Measurements from ENCODE around the gene POPDC3.
"Not testable (repeated sequence)": the region's sequence is repeated elsewhere in the genome, so short reads cannot be mapped to it uniquely, and the experiment has no call there.

Gene POPDC3

DNA sequence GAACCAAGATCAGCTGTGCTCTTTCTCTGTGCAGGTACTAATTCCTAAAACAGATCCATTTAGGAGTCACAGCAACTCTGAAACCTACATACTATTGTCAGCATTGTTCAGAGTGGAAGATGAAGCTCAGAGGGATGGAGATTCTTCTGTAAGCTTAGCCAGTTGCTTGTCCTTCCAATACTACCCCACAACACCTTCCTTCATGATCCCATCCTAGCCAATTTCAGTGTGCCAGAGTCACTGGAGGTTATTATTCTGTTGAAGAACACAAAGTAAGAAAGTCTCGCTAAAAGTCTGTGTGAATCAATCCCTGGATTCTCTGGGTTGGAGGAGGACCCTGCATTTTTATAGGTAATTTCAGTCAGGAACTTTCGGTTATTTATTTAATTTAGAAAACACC, 2.3 kb downstream of the POPDC3 start:
- no peaks in the 10 kb centered on the region for H3K4me1 ChIP-seq (ENCODE audit: control insufficient read depth in 1 of 2, insufficient read depth in 2 of 2, low read length in 2 of 2)
- no peak overlapping the region for H3K27ac ChIP-seq (ENCODE audit: low read length)
- no peaks in the 10 kb centered on the region for H3K9me3 ChIP-seq (ENCODE audit: control insufficient read depth in 1 of 2, low read length in 2 of 2)
- H3K27me3 ChIP-seq (ENCODE audit: low read depth, low read length), result peaks cover 15% of the 10 kb centered on the region
- no peak overlapping the region for H3K4me3 ChIP-seq (ENCODE audit: low read depth in 1 of 2, low read length in 2 of 2)
- H3K36me3 ChIP-seq (ENCODE audit: control insufficient read depth in 1 of 2, insufficient read depth in 2 of 2, low read length in 2 of 2), result peaks cover 0 to 13% of the 10 kb centered on the region in 2 donors

DNA sequence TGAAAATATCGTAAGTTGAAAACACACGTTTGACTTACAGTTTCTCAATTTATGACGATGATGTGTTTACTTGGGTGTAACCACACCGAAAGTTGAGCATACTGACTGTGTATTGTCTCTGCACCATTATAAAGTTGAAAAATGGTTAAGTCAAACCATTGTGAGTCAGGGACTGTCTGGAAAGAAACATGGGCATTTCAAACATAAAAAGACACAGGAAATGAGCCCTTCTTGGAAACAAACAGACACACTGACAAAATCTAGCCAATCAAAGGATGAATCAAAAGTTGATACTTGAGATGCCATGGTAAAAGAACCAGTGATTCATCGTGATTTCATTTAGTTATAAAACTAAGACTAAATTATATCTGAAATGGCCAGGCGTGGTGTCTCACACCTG, 5.3 kb downstream of the POPDC3 start:
- no peaks in the 10 kb centered on the region for H3K4me1 ChIP-seq (ENCODE audit: control insufficient read depth in 1 of 2, insufficient read depth in 2 of 2, low read length in 2 of 2)
- H3K27me3 ChIP-seq (ENCODE audit: low read depth, low read length), result peaks cover 10% of the 10 kb centered on the region
- no peak overlapping the region for H3K4me3 ChIP-seq (ENCODE audit: low read depth in 1 of 2, low read length in 2 of 2)
- no peak overlapping the region for H3K27ac ChIP-seq (ENCODE audit: low read length)
- peaks cover 0 to 11% of the 10 kb centered on the region in 2 donors for H3K36me3 ChIP-seq (ENCODE audit: control insufficient read depth in 1 of 2, insufficient read depth in 2 of 2, low read length in 2 of 2)
- H3K9me3 ChIP-seq (ENCODE audit: control insufficient read depth in 1 of 2, low read length in 2 of 2), result no peaks in the 10 kb centered on the region

DNA sequence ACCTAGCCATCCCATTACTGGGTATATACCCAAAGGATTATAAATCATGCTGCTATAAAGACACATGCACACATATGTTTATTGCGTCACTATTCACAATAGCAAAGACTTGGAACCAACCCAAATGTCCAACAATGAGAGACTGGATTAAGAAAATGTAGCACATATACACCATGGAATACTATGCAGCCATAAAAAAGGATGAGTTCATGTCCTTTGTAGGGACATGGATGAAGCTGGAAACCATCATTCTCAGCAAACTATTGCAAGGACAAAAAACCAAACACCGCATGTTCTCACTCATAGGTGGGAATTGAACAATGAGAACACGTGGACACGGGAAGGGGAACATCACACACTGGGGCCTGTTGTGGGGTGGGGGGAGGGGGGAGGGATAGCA, 7.3 kb downstream of the POPDC3 start:
- H3K36me3 ChIP-seq (ENCODE audit: control insufficient read depth in 1 of 2, insufficient read depth in 2 of 2, low read length in 2 of 2); H3K27ac ChIP-seq (ENCODE audit: low read length); H3K4me1 ChIP-seq (ENCODE audit: control insufficient read depth in 1 of 2, insufficient read depth in 2 of 2, low read length in 2 of 2); H3K9me3 ChIP-seq (ENCODE audit: control insufficient read depth in 1 of 2, low read length in 2 of 2); H3K4me3 ChIP-seq (ENCODE audit: low read depth in 1 of 2, low read length in 2 of 2); H3K27me3 ChIP-seq (ENCODE audit: low read depth, low read length): not testable (repeated sequence)

DNA sequence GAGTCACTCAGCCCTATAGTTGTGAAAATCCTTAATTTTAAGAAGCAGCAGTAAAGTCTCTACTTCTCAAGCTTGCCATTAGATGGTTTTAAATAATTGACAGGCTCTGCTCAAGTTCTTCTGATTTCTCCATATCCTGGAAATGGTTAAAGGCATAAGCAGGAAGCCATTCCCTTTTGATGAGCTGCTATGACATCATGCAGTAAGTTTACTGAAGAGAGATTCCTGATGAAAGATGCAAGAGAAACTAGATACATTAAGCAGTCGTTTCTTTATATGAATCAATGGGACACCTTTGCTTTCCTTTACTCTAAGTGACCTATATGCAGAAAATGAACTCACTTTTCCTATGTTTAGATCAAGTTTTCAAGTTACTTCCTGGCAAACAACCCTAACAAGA, 9.8 kb downstream of the POPDC3 start:
- H3K4me1 ChIP-seq (ENCODE audit: control insufficient read depth in 1 of 2, insufficient read depth in 2 of 2, low read length in 2 of 2), result no peaks in the 10 kb centered on the region
- no peaks in the 10 kb centered on the region for H3K36me3 ChIP-seq (ENCODE audit: control insufficient read depth in 1 of 2, insufficient read depth in 2 of 2, low read length in 2 of 2)
- H3K27ac ChIP-seq (ENCODE audit: low read length), result no peak overlapping the region
- H3K4me3 ChIP-seq (ENCODE audit: low read depth in 1 of 2, low read length in 2 of 2), result no peak overlapping the region
- no peaks in the 10 kb centered on the region for H3K27me3 ChIP-seq (ENCODE audit: low read depth, low read length)
- H3K9me3 ChIP-seq (ENCODE audit: control insufficient read depth in 1 of 2, low read length in 2 of 2), result no peaks in the 10 kb centered on the region

DNA sequence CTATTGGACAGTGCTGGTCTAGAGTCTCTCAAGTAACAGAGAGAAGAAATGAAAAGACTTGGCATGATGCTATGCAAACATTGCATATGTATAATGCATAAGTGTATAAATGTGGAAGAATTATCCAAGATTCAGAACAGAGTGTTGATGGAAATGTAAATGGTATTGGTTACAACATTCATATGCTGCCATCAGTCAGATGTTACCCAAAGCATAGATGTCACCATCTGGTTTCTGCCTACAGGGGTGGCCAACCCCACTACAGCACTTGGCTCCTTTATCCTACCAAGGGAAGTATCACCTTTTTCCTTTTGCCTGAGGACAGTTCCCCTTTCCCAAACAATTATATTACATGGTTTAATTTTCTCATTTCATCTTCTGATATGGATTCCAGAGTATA, 11.9 kb downstream of the POPDC3 start:
- Histone ChIP-seq H3K27me3 (ENCODE audit: low read depth, low read length) (no peaks in the 10 kb centered on the region), H3K4me1 (ENCODE audit: control insufficient read depth in 1 of 2, insufficient read depth in 2 of 2, low read length in 2 of 2) (no peaks in the 10 kb centered on the region), H3K9me3 (ENCODE audit: control insufficient read depth in 1 of 2, low read length in 2 of 2) (no peaks in the 10 kb centered on the region), H3K27ac (ENCODE audit: low read length) (no peak overlapping the region), H3K36me3 (ENCODE audit: control insufficient read depth in 1 of 2, insufficient read depth in 2 of 2, low read length in 2 of 2) (no peaks in the 10 kb centered on the region), H3K4me3 (ENCODE audit: low read depth in 1 of 2, low read length in 2 of 2) (no peak overlapping the region)

DNA sequence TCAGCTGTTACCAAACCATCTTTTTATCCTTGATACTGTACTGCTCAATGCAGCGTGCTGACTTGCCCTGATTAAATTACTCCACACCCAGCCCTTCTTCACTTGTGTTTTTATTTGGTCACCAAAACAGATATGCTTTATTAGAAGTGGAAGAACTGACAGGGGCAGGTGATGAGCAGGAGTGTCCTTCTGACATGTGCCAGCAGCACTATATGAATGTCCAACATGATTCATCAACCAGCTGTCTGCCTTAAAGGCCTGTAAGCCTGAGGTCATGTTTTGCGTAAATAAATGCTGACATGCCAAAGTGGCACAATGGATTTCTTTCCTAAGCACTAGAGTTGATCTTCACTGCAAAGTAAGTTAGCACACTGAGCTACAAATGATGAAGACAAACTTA, 15.4 kb downstream of the POPDC3 start:
- Histone ChIP-seq H3K4me1 (ENCODE audit: control insufficient read depth in 1 of 2, insufficient read depth in 2 of 2, low read length in 2 of 2) (no peaks in the 10 kb centered on the region), H3K4me3 (ENCODE audit: low read depth in 1 of 2, low read length in 2 of 2) (no peak overlapping the region), H3K9me3 (ENCODE audit: control insufficient read depth in 1 of 2, low read length in 2 of 2) (no peaks in the 10 kb centered on the region), H3K27me3 (ENCODE audit: low read depth, low read length) (no peaks in the 10 kb centered on the region), H3K27ac (ENCODE audit: low read length) (no peak overlapping the region), H3K36me3 (ENCODE audit: control insufficient read depth in 1 of 2, insufficient read depth in 2 of 2, low read length in 2 of 2) (no peaks in the 10 kb centered on the region)

DNA sequence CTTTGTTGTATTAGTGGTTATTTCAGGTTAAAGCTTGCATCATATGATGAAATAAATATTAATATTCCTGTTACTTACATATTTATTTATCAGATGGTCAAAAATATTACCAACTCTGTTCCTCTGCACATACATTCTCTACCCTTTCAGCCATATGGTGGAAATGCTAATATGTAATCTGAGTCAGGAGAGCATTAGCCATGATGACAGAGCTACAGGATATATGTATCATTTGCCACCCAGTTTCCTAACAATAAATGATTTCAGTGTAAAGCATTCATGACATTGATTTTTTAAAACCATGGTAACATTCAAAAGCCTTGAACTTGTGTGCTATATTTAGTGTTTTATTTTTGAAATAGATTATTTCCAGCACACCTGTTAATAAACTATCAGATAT, 16.6 kb downstream of the POPDC3 start:
- Histone ChIP-seq H3K9me3 (ENCODE audit: control insufficient read depth in 1 of 2, low read length in 2 of 2) (no peaks in the 10 kb centered on the region), H3K27ac (ENCODE audit: low read length) (no peak overlapping the region), H3K4me3 (ENCODE audit: low read depth in 1 of 2, low read length in 2 of 2) (no peak overlapping the region), H3K36me3 (ENCODE audit: control insufficient read depth in 1 of 2, insufficient read depth in 2 of 2, low read length in 2 of 2) (no peaks in the 10 kb centered on the region), H3K4me1 (ENCODE audit: control insufficient read depth in 1 of 2, insufficient read depth in 2 of 2, low read length in 2 of 2) (no peaks in the 10 kb centered on the region), H3K27me3 (ENCODE audit: low read depth, low read length) (no peaks in the 10 kb centered on the region)

DNA sequence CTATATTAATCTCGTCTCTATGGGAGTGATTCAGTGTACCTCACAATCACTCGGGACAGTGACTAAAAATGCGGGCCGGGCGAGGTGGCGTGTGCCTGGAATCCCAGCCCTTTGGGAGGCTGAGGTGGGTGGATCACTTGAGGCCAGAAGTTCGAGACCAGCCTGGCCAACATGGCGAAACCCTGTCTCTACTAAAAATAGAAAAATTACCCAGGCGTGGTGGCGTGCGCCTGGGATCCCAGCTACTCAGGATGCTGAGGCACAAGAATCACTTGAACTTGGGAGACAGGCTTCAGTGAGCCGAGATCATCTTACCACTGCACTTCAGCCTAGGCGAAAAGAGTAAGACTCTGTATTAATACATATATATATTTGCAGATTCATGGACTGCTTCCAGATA, 17.4 kb downstream of the POPDC3 start:
- Histone ChIP-seq H3K27me3 (ENCODE audit: low read depth, low read length) (no peaks in the 10 kb centered on the region), H3K4me1 (ENCODE audit: control insufficient read depth in 1 of 2, insufficient read depth in 2 of 2, low read length in 2 of 2) (no peaks in the 10 kb centered on the region), H3K9me3 (ENCODE audit: control insufficient read depth in 1 of 2, low read length in 2 of 2) (no peaks in the 10 kb centered on the region), H3K4me3 (ENCODE audit: low read depth in 1 of 2, low read length in 2 of 2) (no peak overlapping the region), H3K36me3 (ENCODE audit: control insufficient read depth in 1 of 2, insufficient read depth in 2 of 2, low read length in 2 of 2) (no peaks in the 10 kb centered on the region), H3K27ac (ENCODE audit: low read length) (no peak overlapping the region)

DNA sequence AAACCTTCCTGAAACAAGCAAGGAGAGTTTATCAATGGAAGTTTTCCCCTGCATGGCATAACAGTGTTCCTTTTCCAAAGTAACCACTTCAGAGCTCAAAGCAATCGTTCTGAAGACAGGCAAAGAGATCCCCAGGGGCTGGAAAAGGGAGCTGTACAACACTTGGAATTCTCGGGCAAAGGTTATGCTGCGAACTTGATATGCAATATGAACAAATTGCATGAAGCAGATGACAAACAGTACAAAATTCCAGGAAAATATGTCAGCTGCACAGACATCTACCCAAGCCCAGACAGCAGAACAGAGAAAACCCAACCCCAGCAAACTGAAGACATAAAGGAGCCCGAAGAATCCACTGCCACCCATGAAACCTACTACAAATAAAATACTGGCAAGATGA, 18.4 kb downstream of the POPDC3 start:
- no peak overlapping the region for H3K27ac ChIP-seq (ENCODE audit: low read length)
- no peaks in the 10 kb centered on the region for H3K9me3 ChIP-seq (ENCODE audit: control insufficient read depth in 1 of 2, low read length in 2 of 2)
- H3K27me3 ChIP-seq (ENCODE audit: low read depth, low read length), result no peaks in the 10 kb centered on the region
- no peaks in the 10 kb centered on the region for H3K36me3 ChIP-seq (ENCODE audit: control insufficient read depth in 1 of 2, insufficient read depth in 2 of 2, low read length in 2 of 2)
- H3K4me1 ChIP-seq (ENCODE audit: control insufficient read depth in 1 of 2, insufficient read depth in 2 of 2, low read length in 2 of 2), result no peaks in the 10 kb centered on the region
- H3K4me3 ChIP-seq (ENCODE audit: low read depth in 1 of 2, low read length in 2 of 2), result no peak overlapping the region

DNA sequence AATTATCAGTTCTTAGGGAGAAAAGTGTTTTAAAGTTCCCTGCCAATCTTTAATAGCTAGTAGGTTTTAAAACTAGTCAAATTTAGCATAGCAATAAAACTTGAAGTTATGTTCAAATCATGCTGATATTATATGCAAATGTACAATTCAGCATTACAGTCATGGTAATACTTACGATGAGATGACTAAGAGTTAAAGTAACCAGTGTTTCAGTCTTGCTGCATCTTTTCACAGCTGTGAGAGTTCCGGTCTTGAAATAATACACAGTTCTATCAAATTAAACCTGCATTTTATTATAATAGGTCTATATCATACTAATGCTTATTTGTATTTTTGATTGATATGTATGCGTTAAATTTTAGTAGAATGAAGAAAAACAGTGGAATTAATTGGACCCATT, 26.1 kb downstream of the POPDC3 start:
- Histone ChIP-seq H3K27ac (ENCODE audit: low read length) (no peak overlapping the region), H3K36me3 (ENCODE audit: control insufficient read depth in 1 of 2, insufficient read depth in 2 of 2, low read length in 2 of 2) (peaks cover 0 to 18% of the 10 kb centered on the region in 2 donors), H3K4me1 (ENCODE audit: control insufficient read depth in 1 of 2, insufficient read depth in 2 of 2, low read length in 2 of 2) (no peaks in the 10 kb centered on the region), H3K27me3 (ENCODE audit: low read depth, low read length) (no peaks in the 10 kb centered on the region), H3K9me3 (ENCODE audit: control insufficient read depth in 1 of 2, low read length in 2 of 2) (no peaks in the 10 kb centered on the region), H3K4me3 (ENCODE audit: low read depth in 1 of 2, low read length in 2 of 2) (no peak overlapping the region)

DNA sequence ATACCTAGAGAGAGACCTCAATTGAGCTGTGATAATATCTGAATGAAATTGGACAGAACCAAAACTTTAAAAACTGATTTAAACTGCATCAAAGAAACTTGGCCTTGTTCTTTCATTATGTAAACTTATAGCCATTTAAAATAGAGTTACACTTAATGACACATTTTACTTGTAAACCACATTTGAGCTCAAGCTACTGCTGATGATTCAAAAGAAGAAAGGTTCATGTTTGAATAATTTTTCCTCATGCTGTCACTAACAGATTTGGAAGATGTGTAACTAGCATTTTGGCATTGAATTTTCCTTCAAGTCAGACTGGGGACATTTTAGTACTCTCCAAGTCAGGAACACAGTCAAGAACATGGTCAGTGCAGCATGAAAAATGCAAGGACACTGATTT, 26.9 kb downstream of the POPDC3 start:
- Histone ChIP-seq H3K27ac (ENCODE audit: low read length) (no peak overlapping the region), H3K9me3 (ENCODE audit: control insufficient read depth in 1 of 2, low read length in 2 of 2) (no peaks in the 10 kb centered on the region), H3K36me3 (ENCODE audit: control insufficient read depth in 1 of 2, insufficient read depth in 2 of 2, low read length in 2 of 2) (peaks cover 0 to 23% of the 10 kb centered on the region in 2 donors), H3K27me3 (ENCODE audit: low read depth, low read length) (no peaks in the 10 kb centered on the region), H3K4me3 (ENCODE audit: low read depth in 1 of 2, low read length in 2 of 2) (no peak overlapping the region), H3K4me1 (ENCODE audit: control insufficient read depth in 1 of 2, insufficient read depth in 2 of 2, low read length in 2 of 2) (no peaks in the 10 kb centered on the region)

DNA sequence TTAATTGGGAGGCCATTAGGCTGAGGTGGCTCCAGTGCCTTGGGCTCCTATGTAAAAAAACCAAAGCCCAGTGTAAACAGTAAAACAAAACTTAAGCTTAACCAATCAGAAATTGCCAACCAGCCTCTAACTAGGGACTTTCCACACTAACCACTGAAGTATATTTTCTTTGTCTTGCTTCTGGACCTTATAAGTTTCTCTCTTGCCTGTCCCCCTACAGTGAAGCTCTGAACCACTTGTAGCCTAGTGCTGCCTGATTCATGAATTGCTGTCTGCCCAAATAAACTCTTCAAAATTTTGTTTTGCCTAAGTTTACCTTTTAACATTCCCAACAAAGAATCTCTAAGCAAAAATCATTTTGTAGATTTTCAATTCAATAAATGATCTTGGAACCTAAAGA, 28.2 kb downstream of the POPDC3 start:
- H3K4me3 ChIP-seq (ENCODE audit: low read depth in 1 of 2, low read length in 2 of 2), result no peak overlapping the region
- no peak overlapping the region for H3K27ac ChIP-seq (ENCODE audit: low read length)
- H3K36me3 ChIP-seq (ENCODE audit: control insufficient read depth in 1 of 2, insufficient read depth in 2 of 2, low read length in 2 of 2), result peaks cover 0 to 23% of the 10 kb centered on the region in 2 donors
- no peaks in the 10 kb centered on the region for H3K9me3 ChIP-seq (ENCODE audit: control insufficient read depth in 1 of 2, low read length in 2 of 2)
- H3K4me1 ChIP-seq (ENCODE audit: control insufficient read depth in 1 of 2, insufficient read depth in 2 of 2, low read length in 2 of 2), result no peaks in the 10 kb centered on the region
- H3K27me3 ChIP-seq (ENCODE audit: low read depth, low read length), result no peaks in the 10 kb centered on the region

Data from muscle layer of duodenum (tissue), 2 donors.